Kidney (tissue), 14 donors: ENCODE results near the gene KIF16B. TPM values are rescaled to one million over a fixed set of nuclear protein-coding genes. Genes with fewer than 3 reads are reported as not detected.
A peak's percentile ranks its signal among the peaks of the same experiment; 100 is the strongest.

Experiments used
- DNase-seq, 5 donors: peaks; one replicate each; pipeline ENCODE4 v3.0.0-alpha.2; 2013 to 2020
- FAIRE-seq: peaks from 2 replicates; lab custom pipeline; 2012; peaks lifted over from hg19 to GRCh38; lab: Jason Lieb, UNC
- H3K27ac ChIP-seq, 2 donors: one replicate each; pipeline ENCODE4 v1.7.0; 2013; ENCODE audit warnings: low read depth in 2 of 2, low read length in 2 of 2, inconsistent platforms in 1 of 2
- H3K27me3 ChIP-seq: one replicate; pipeline ENCODE4 v1.7.1; 2013; ENCODE audit warnings: low read length, inconsistent platforms; ENCODE audit not compliant: control insufficient read depth, insufficient read depth
- H3K36me3 ChIP-seq, 3 donors: one replicate each; pipeline versions ENCODE4 v1.7.0 to v1.7.1; 2013; ENCODE audit warnings: low read length in 3 of 3, control low read depth in 1 of 3, inconsistent platforms in 1 of 3; ENCODE audit not compliant: insufficient read depth in 3 of 3, control insufficient read depth in 2 of 3
- H3K4me1 ChIP-seq, 3 donors: one replicate each; pipeline versions ENCODE4 v1.7.0 to v1.7.1; 2013; ENCODE audit warnings: low read length in 3 of 3, inconsistent platforms in 1 of 3, low read depth in 1 of 3; ENCODE audit not compliant: control insufficient read depth in 2 of 3, insufficient read depth in 2 of 3
- H3K4me3 ChIP-seq, 3 donors: one replicate each; pipeline versions ENCODE4 v1.7.0 to v1.8.1; 2013; ENCODE audit warnings: low read length in 3 of 3, control low read depth in 1 of 3, inconsistent platforms in 1 of 3
- H3K9ac ChIP-seq, 3 donors: one replicate each; pipeline versions ENCODE4 v1.7.0 to v1.7.1; 2013; ENCODE audit warnings: low read length in 3 of 3, control low read depth in 1 of 3, inconsistent platforms in 1 of 3
- H3K9me3 ChIP-seq, 3 donors: one replicate each; pipeline versions ENCODE4 v1.7.0 to v1.7.1; 2013; ENCODE audit warnings: low read length in 3 of 3, control low read depth in 1 of 3, inconsistent platforms in 1 of 3; ENCODE audit not compliant: control insufficient read depth in 2 of 3, insufficient read depth in 1 of 3
- CTCF ChIP-seq: IDR thresholded peaks from 3 replicates; pipeline ENCODE4 v1.5.1; 2012; ENCODE audit warnings: mild to moderate bottlenecking, moderate library complexity, borderline replicate concordance; ENCODE audit not compliant: insufficient read depth; ENCODE audit errors: extremely low read depth
- intact Hi-C: fragments of 100-400 bp; cut with DNase I; formaldehyde crosslinking; loops from one replicate; pipeline ENCODE4 v1.11.1; 2022
- polyA plus RNA-seq: library from polyadenylated mRNA; stranded (reverse); fragments of 350-450 nt; fragmentation: Illumina TruSeq; extraction: RNeasy Lipid Tissue Mini Kit (QIAGEN cat#74804); gene quantifications from one replicate; pipeline ENCODE4 v1.2.3, GENCODE V29; 2014; ENCODE audit warnings: low read depth, low replicate concordance; ENCODE audit not compliant: insufficient read depth
- total RNA-seq: library from RNA; stranded (reverse); fragmentation: NEBNext Ultra II Directional; extraction: Animal tissue kit (Norgen Biotek cat#: 25700); gene quantifications from one replicate; pipeline ENCODE4 v1.2.1, GENCODE V29; 2021
- donor health status: control.
- donor health status: control.
- donor health status: control.
- donor health status: control.
- donor health status: control.
- donor health status: DM: yes; HTN: yes; CAD: no.
- donor health status: Normal renal cell carcinoma (clear cell type).

KIF16B gene
- total and polyA plus RNA-seq, 2 donors from 2014 or later: 15.0 to 19.7 TPM

- intact Hi-C loops: no loop called here
- DNase-seq: no peak
- Histone ChIP-seq H3K36me3 (no peaks in the 10 kb centered on the region), H3K9ac (no peak overlapping the region), H3K27ac (no peak overlapping the region), H3K4me1 (peaks cover 0 to 11% (median 6%) of the 10 kb centered on the region in 3 donors), H3K4me3 (peak overlapping the region in 1 of 3 donors; percentile 19), H3K9me3 (no peaks in the 10 kb centered on the region), H3K27me3 (no peaks in the 10 kb centered on the region)
- no peak for FAIRE-seq
- TF ChIP-seq CTCF: no peak
Observed at GRCh38 chr20:16608277-16608650, 35.0 kb upstream of the KIF16B start.

GRCh38 chr20:16607364-16608276 lies 34.4 kb upstream of the KIF16B start:
- Histone ChIP-seq H3K9ac (no peak overlapping the region), H3K27ac (no peak overlapping the region), H3K4me1 (peaks cover 0 to 11% (median 6%) of the 10 kb centered on the region in 3 donors), H3K9me3 (no peaks in the 10 kb centered on the region), H3K4me3 (peak overlapping the region in 1 of 3 donors; percentile 19), H3K36me3 (no peaks in the 10 kb centered on the region), H3K27me3 (no peaks in the 10 kb centered on the region)
- no peak for FAIRE-seq
- intact Hi-C loops: no loop called here
- peak in 3 of 5 donors; percentile 37 to 73 (median 65) for DNase-seq
- TF ChIP-seq CTCF: no peak

- Histone ChIP-seq H3K9me3 (no peaks in the 10 kb centered on the region), H3K4me1 (peaks cover 0 to 11% (median 6%) of the 10 kb centered on the region in 3 donors), H3K27me3 (no peaks in the 10 kb centered on the region), H3K9ac (no peak overlapping the region), H3K4me3 (no peak overlapping the region), H3K36me3 (no peaks in the 10 kb centered on the region), H3K27ac (no peak overlapping the region)
- intact Hi-C loops: no loop called here
- no peak for DNase-seq
- no peak for FAIRE-seq
- TF ChIP-seq CTCF: no peak
Observed at GRCh38 chr20:16606468-16607070, 33.3 kb upstream of the KIF16B start.
